Heart left ventricle (tissue), 16 donors: ENCODE data around the gene PRR16. TPM values are rescaled to one million over a fixed set of nuclear protein-coding genes. Genes with fewer than 3 reads are reported as not detected.
"Not testable (repeated sequence)": the region's sequence is repeated elsewhere in the genome, so short reads cannot be mapped to it uniquely, and the experiment has no call there.

Experiments
- ATAC-seq, 4 donors: fragments of 200-7000 bp; cut with Tn5 transposase; one replicate each; pipeline ENCODE4 v1.9.1; 2020 to 2022; ENCODE audit warnings: moderate library complexity in 4 of 4, mild to moderate bottlenecking in 3 of 4, moderate number of reproducible peaks in 1 of 4
- DNase-seq, 5 donors: peaks; one replicate each; pipeline ENCODE4 v3.0.0-alpha.2; 2020
- H3K27ac ChIP-seq, 12 donors: fragments of 200-600 bp; sonication (generic) in 4 of 12; one replicate each; pipeline versions ENCODE4 v1.5.0 to v1.8.0; 2016 to 2022; ENCODE audit warnings: mild to moderate bottlenecking in 2 of 12
- H3K27me3 ChIP-seq, 9 donors: fragments of 200-600 bp; sonication (generic) in 2 of 9; one replicate each; pipeline versions ENCODE4 v1.5.1 to v1.8.0; 2016 to 2022; ENCODE audit warnings: mild to moderate bottlenecking in 3 of 9
- H3K36me3 ChIP-seq, 9 donors: fragments of 200-600 bp; sonication (generic) in 2 of 9; one replicate each; pipeline versions ENCODE4 v1.5.0 to v1.8.0; 2018 to 2022; ENCODE audit warnings: mild to moderate bottlenecking in 2 of 9
- H3K4me1 ChIP-seq, 12 donors: fragments of 200-600 bp; sonication (generic) in 4 of 12; one replicate each; pipeline versions ENCODE4 v1.5.0 to v1.8.0; 2016 to 2022; ENCODE audit warnings: mild to moderate bottlenecking in 3 of 12
- H3K4me3 ChIP-seq, 12 donors: fragments of 200-600 bp; sonication (generic) in 4 of 12; one replicate each; pipeline versions ENCODE4 v1.5.0 to v1.8.0; 2017 to 2022; ENCODE audit warnings: mild to moderate bottlenecking in 9 of 12, moderate library complexity in 4 of 12
- H3K9me3 ChIP-seq, 12 donors: fragments of 200-600 bp; sonication (generic) in 4 of 12; one replicate each; pipeline versions ENCODE4 v1.5.0 to v1.8.0; 2016 to 2022; ENCODE audit warnings: mild to moderate bottlenecking in 1 of 12
- POLR2A ChIP-seq, 2 donors: fragments of 450-650 bp; IDR thresholded peaks; one replicate each; pipeline ENCODE4 v1.6.1; 2017; ENCODE audit warnings: antibody characterized with exemption in 2 of 2, mild to moderate bottlenecking in 2 of 2, moderate library complexity in 2 of 2
- WGBS, 4 donors: extraction: QIAGEN DNeasy Blood & Tissue Kit in 2 of 4; methylation state at CpG; one replicate each; pipeline versions ENCODE4 v1.1.5 to v1.1.7; 2013 to 2018; 5-methylcytosine and 5-hydroxymethylcytosine counted together
- intact Hi-C, 10 donors: fragments of 100-400 bp; cut with DNase I; formaldehyde crosslinking; loops; one replicate each; pipeline versions ENCODE4 v1.11.1 to v1.14.2; 2022
- polyA plus RNA-seq, 2 donors: library from polyadenylated mRNA; stranded (reverse); fragments of 200-250 nt; gene quantifications; one replicate each; pipeline ENCODE4 v1.2.3, GENCODE V29; 2013
- total RNA-seq, 9 donors: library from RNA; depleted of rRNA in 2 of 9; stranded (reverse); fragments of >200 nt in 2 of 9; fragmentation: NEBNext Ultra II Directional in 3 of 9; extraction: Animal tissue kit (Norgen Biotek cat#: 25700) in 3 of 9; gene quantifications; one replicate each; pipeline versions ENCODE4 v1.1.0 to v1.2.4, GENCODE V29; 2016 to 2023
- TF ChIP-seq, protein P1 (sequence below), 12 donors: fragments of 200-600 bp; sonication (generic) in 4 of 12; IDR thresholded peaks; one replicate each; pipeline versions ENCODE4 v1.5.0 to v1.8.0; 2018 to 2022; ENCODE audit warnings: antibody characterized with exemption in 12 of 12, mild to moderate bottlenecking in 5 of 12
- donor health status: ischemic (EF 13 %, LVEDD 7.1; RV severe dilation, severe dysfunction).
- donor health status: healthy with polysubstance abuse.
- donor health status: DM: no; HTN: yes; CAD: no.
- donor health status: DM: no; HTN: no; CAD: no.
- donor health status: ischemic (EF 25% LVEDD 6.9; RV normal size, moderate dysfunction).
- donor health status: ischemic (EF 25% LVEDD 5.7; RV mildly dilated, moderate dysfunction).
- donor health status: healthy.
- donor health status: DM: yes; HTN: yes; CAD: no.
- donor health status: ischemic (EF 35%, LVEDD 5.7; RV mildly dilated, moderate dysfunction).
- donor health status: nonischemic (EF 11% LVEDD 7.7; RV severe dilation, severe dysfunction).
- donor health status: DM: yes; HTN: yes; CAD: no.
- donor health status: PGD.
- donor health status: ischemic (EF 29% LVEDD 5.4; RV normal size, mild dysfunction).
- donor health status: nonischemic (EF 23%, LVEDD 6.1; RV moderate dilation, normal function).

Gene PRR16
- total and polyA plus RNA-seq, 11 donors = 4.0 to 18.8 (median 8.3) TPM

DNA sequence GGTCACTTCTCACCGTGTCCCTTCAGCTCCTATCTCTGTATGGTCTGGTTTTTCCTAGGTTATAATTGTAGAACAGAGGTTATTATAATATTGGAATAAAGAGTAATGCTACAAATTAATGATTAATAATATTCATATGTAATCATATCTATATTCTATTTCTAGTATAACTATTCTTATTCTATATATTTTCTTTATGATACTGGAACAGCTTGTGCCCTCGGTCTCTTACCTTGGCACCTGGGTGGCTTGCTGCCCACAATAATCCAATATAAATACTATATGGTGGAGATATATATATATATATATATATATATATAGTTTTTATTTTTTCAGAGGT lies 5.6 kb upstream of the PRR16 start:
- WGBS, 4 donors = 47 to 66% (median 53%) methylated on average over 2 of the region's 2 CpGs
- intact Hi-C loops = loop anchor here in 8 of 10 donors (2.0 to 10.0 kb wide), 9 partner anchors 304 to 516 kb away; no protein-coding TSS in a partner anchor
- H3K27ac ChIP-seq = peak overlapping the region in 1 of 12 donors; percentile 53
- H3K4me3 ChIP-seq = peak overlapping the region in 6 of 12 donors; percentile 37 to 55 (median 46)
- TF ChIP-seq, protein P1, sequence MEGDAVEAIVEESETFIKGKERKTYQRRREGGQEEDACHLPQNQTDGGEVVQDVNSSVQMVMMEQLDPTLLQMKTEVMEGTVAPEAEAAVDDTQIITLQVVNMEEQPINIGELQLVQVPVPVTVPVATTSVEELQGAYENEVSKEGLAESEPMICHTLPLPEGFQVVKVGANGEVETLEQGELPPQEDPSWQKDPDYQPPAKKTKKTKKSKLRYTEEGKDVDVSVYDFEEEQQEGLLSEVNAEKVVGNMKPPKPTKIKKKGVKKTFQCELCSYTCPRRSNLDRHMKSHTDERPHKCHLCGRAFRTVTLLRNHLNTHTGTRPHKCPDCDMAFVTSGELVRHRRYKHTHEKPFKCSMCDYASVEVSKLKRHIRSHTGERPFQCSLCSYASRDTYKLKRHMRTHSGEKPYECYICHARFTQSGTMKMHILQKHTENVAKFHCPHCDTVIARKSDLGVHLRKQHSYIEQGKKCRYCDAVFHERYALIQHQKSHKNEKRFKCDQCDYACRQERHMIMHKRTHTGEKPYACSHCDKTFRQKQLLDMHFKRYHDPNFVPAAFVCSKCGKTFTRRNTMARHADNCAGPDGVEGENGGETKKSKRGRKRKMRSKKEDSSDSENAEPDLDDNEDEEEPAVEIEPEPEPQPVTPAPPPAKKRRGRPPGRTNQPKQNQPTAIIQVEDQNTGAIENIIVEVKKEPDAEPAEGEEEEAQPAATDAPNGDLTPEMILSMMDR (IDR thresholded peaks at IDR 0.05) = peak in 1 of 12 donors; percentile 8
- not testable (repeated sequence) for DNase-seq, ATAC-seq, H3K9me3 ChIP-seq, H3K27me3 ChIP-seq, H3K36me3 ChIP-seq
- peaks cover 0 to 23% (median 7%) of the 10 kb centered on the region in 12 donors for H3K4me1 ChIP-seq

DNA sequence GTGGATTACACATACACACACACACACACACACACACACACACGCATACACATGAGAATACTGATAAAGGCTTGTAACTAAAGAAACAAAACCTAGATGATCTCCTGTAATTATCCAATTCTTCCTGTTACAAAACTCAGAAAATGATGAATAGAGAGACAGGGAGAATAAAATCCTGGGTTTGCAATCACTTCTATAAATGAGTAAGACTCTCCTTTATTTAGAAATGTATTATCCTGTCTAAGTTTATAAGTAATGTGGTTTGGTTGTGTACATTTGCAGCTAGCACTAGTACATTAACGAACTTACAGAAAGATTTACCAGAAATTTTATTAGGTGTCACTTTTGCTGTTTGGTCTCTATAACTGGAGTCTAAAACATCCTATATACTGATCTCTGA lies 2.8 kb upstream of the PRR16 start:
- WGBS, 4 donors = 79 to 91% (median 88%) methylated on average over 2 of the region's 2 CpGs
- Histone ChIP-seq H3K27ac (no peak overlapping the region), H3K4me1 (peaks cover 0 to 22% (median 4%) of the 10 kb centered on the region in 12 donors), H3K9me3 (no peaks in the 10 kb centered on the region), H3K4me3 (no peak overlapping the region), H3K36me3 (no peaks in the 10 kb centered on the region), H3K27me3 (peaks cover 0 to 5% (median 0%) of the 10 kb centered on the region in 9 donors)
- DNase-seq = no peak
- no peak for ATAC-seq
- intact Hi-C loops = loop anchor here in 6 of 10 donors (5.0 to 10.0 kb wide), 6 partner anchors 224 to 986 kb away; no protein-coding TSS in a partner anchor
- no peak for TF ChIP-seq POLR2A (IDR thresholded peaks at IDR 0.05)
- TF ChIP-seq, protein P1 (IDR thresholded peaks at IDR 0.05) = no peak

DNA sequence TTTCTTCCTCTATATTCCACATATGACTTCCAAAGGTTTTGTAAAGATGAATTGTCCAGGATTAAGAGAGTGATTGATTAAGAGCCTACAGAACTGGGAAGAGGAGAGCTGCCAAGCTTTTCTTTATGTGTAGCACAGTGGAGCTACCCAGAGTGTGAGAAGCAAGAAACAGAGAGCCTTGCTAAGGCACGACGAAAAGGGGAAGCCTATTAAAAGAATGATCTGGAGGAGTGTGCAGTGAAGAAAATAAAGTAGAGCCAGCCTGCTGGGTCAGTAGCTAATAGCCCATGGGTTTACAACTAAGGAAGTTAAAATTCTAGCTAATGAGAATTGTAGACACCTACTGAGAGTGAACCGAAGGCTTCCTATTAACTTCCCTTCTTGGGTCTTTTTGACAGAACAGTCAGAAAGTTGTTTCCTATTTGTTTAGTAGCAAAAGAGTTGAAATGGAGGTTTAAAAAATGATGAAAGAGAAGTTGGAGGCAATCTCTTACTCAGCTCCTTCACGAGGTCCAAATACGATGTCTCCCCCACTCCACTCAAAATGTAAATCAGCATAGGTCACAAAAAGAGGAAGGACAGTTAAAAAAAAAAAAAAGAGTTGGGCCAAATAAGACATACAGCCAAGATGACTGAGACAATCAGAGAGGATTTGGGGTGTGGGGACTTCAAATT lies 957 bp upstream of the PRR16 start:
- no peaks in the 10 kb centered on the region for H3K9me3 ChIP-seq
- 36 to 58% (median 46%) methylated on average over 5 of the region's 5 CpGs for WGBS, 4 donors
- peak overlapping the region in 1 of 12 donors; percentile 82 for H3K27ac ChIP-seq
- H3K27me3 ChIP-seq = peaks cover 0 to 5% (median 0%) of the 10 kb centered on the region in 9 donors
- H3K4me3 ChIP-seq = peak overlapping the region in 6 of 12 donors; percentile 70 to 89 (median 78)
- ATAC-seq (no peak), DNase-seq (no peak)
- no peaks in the 10 kb centered on the region for H3K36me3 ChIP-seq
- intact Hi-C loops = loop anchor here in 6 of 10 donors (5.0 to 10.0 kb wide), 6 partner anchors 222 to 988 kb away; no protein-coding TSS in a partner anchor
- no peak for TF ChIP-seq POLR2A (IDR thresholded peaks at IDR 0.05)
- TF ChIP-seq, protein P1 (IDR thresholded peaks at IDR 0.05) = no peak
- peaks cover 0 to 28% (median 9%) of the 10 kb centered on the region in 12 donors for H3K4me1 ChIP-seq

DNA sequence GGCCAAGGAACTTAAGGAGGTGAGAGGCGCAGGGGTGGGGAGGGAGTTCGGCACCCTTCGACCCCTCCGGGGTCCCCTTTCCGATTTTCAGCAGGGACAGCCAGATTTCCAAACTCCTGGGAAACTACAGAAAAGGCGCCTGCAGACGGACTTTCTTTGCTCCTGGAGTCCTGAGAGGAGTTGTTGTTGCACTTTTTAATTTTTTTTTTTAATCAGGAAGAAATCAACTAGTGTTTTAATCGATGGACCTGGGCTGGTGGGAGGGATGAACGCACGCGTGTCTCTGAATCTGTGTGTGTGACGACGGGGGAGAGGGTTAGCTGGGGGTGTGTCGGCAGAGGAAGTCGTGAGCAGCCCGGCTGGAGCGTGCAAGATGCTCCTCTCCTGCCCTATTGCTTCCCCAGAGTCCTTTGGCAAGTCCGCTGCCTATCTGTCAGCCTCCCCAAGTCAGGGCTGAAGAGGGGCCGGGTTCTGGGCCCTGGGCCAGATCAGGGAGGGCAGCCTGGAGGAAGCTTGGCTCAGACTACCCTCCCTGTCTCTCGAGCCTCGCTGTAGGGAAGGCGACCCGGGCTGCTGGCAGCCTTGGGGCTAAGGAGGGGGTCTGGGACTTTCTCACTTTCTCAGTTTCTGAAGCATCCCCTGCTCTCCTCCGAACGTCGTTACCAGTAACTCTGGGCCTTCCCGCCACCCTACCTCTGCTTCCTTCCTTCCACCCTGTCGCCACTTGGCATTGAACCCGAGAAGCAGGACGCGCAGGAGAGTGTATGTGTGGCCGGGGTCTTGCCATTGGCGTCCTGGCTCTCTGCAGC lies 731 bp downstream of the PRR16 start:
- Histone ChIP-seq H3K4me3 (peak overlapping the region; percentile 57 to 89 (median 74)), H3K36me3 (no peaks in the 10 kb centered on the region), H3K27me3 (peaks cover 0 to 5% (median 0%) of the 10 kb centered on the region in 9 donors), H3K9me3 (no peaks in the 10 kb centered on the region), H3K4me1 (peaks cover 0 to 33% (median 11%) of the 10 kb centered on the region in 12 donors), H3K27ac (peak overlapping the region; percentile 54 to 89 (median 78))
- TF ChIP-seq, protein P1 (IDR thresholded peaks at IDR 0.05) = no peak
- no peak for TF ChIP-seq POLR2A (IDR thresholded peaks at IDR 0.05)
- 0 to 2% (median 1%) methylated on average over 32 to 33 of the region's 33 CpGs for WGBS, 4 donors
- peak; percentile 37 to 79 (median 59) for DNase-seq
- intact Hi-C loops = loop anchor here in 8 of 10 donors (5.0 to 10.0 kb wide), 6 partner anchors 220 to 990 kb away; no protein-coding TSS in a partner anchor
- peak; percentile 51 to 75 (median 72) for ATAC-seq
